ENCODE results near the gene AGBL1.

AGBL1 gene

DNA sequence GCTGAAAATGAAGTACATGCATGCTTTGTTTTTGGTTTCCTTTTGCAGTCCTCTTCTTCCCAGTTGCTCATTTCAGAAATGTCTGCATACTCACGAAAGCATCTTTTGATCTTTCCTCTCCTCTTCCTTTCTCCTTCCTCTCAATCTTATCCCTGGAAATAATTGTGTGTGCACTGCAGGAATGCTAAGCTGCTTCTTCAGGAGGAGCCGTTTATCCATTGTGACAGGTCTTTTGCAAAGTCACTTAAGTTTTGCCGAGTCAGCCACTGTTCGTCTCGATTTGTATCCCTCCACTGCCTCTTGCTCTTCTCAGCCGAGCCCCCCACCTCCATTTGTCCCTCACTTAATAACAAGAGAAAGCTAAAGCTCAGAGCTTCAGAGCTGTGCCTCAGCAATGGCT is 597.6 kb downstream of the AGBL1 start:
- no peak overlapping the region for H3K4me3 ChIP-seq (ENCODE audit: low read depth, low read length)
- no peak for DNase-seq (ENCODE audit: low read depth, low spot score)
- TF ChIP-seq, protein P1, sequence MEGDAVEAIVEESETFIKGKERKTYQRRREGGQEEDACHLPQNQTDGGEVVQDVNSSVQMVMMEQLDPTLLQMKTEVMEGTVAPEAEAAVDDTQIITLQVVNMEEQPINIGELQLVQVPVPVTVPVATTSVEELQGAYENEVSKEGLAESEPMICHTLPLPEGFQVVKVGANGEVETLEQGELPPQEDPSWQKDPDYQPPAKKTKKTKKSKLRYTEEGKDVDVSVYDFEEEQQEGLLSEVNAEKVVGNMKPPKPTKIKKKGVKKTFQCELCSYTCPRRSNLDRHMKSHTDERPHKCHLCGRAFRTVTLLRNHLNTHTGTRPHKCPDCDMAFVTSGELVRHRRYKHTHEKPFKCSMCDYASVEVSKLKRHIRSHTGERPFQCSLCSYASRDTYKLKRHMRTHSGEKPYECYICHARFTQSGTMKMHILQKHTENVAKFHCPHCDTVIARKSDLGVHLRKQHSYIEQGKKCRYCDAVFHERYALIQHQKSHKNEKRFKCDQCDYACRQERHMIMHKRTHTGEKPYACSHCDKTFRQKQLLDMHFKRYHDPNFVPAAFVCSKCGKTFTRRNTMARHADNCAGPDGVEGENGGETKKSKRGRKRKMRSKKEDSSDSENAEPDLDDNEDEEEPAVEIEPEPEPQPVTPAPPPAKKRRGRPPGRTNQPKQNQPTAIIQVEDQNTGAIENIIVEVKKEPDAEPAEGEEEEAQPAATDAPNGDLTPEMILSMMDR (IDR thresholded peaks at IDR 0.05; ENCODE audit: low read depth, low read length) = no peak
- in situ Hi-C loops (cut with HindIII; ENCODE audit: low sequenced_read_pairs) = no loop called here

DNA sequence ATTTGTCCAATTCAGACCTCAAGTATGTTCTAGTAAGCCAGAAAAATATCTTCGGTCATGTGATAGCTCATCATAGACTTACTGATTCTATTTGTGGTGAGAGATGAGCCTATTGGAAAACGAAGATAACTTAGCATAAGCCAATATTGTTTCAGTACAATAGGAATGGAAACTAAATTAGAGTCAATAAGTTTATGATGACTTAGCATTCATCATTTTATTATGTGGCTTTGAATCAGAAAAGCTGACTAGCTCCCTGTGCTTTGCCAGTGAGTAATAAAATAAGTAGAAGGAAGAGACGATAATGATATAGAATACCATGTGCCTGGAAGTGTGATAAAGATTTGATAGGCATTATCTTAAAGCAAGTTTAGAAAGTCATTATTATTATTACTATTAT is 605.6 kb downstream of the AGBL1 start:
- no peak overlapping the region for H3K4me3 ChIP-seq (ENCODE audit: low read depth, low read length)
- DNase-seq (ENCODE audit: low read depth, low spot score) = no peak
- in situ Hi-C loops (cut with HindIII; ENCODE audit: low sequenced_read_pairs) = no loop called here
- TF ChIP-seq, protein P1 (IDR thresholded peaks at IDR 0.05; ENCODE audit: low read depth, low read length) = no peak

DNA sequence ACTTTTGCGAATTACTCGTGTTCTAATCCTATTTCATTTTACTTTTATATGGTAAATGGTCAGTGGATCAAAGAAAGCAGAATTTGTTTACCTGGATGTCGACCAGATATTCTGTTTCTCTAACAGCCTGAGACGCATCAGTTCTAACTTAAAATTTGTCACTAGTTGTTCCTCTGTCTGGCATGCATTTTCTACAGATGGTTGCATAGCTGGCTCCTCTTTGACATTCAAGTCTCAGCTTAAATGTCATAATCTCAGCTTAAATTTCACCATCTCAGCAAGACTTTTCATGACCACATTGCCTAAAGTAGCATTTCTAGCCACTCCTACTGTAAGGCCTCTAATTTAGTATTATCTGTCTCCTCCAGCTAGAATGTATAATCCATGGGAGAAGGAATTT is 609.3 kb downstream of the AGBL1 start:
- TF ChIP-seq, protein P1 (IDR thresholded peaks at IDR 0.05; ENCODE audit: low read depth, low read length) = no peak
- in situ Hi-C loops (cut with HindIII; ENCODE audit: low sequenced_read_pairs) = no loop called here
- H3K4me3 ChIP-seq (ENCODE audit: low read depth, low read length) = no peak overlapping the region
- DNase-seq (ENCODE audit: low read depth, low spot score) = no peak

DNA sequence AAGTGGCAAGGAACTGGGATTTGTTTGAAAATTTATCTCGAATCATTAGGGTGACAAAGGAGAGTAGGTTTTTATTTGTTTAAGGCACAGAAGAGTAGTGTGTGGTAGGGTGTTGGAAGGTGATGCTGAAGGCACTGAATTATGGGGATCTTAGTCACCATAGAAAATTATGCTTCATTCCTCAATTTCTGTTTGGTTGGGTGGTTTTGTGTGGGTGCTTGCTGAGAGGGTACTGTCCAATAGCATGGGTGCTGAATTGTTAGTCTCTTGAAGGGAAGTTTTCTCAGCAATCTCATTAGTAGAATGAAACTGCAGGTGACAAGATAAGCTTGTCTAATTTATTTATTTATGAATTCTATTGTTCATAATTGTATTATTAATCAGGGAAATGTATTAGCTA is 610.9 kb downstream of the AGBL1 start:
- in situ Hi-C loops (cut with HindIII; ENCODE audit: low sequenced_read_pairs) = no loop called here
- DNase-seq (ENCODE audit: low read depth, low spot score) = no peak
- TF ChIP-seq, protein P1 (IDR thresholded peaks at IDR 0.05; ENCODE audit: low read depth, low read length) = no peak
- H3K4me3 ChIP-seq (ENCODE audit: low read depth, low read length) = no peak overlapping the region

DNA sequence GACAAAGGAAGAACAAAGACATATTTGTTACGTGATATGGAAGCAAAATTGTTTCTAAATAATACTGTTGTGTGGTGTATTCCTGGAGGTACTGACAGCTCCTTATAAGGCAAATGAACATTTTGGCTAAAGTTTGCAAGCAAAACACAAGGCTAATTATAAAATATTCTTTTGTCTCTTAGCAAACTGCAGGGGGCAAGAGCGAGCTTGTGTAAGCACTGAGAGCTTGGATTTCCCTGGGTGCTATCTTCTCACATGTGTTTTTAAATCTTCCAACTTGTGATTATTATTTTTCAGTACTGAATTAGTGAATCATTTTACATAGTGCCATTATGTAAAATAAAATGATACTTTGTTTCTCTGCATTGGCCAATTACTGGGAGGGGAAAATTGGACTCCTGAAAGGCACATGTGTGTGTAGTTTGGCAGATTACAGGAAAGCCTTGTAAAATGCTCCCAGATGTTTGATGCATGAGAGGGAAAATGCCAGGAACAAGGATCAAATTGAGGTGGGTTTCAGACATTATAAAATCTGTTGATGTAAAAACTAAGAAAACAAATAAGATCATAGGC is 611.5 kb downstream of the AGBL1 start:
- H3K4me3 ChIP-seq (ENCODE audit: low read depth, low read length) = no peak overlapping the region
- DNase-seq (ENCODE audit: low read depth, low spot score) = no peak
- in situ Hi-C loops (cut with HindIII; ENCODE audit: low sequenced_read_pairs) = no loop called here
- TF ChIP-seq, protein P1 (IDR thresholded peaks at IDR 0.05; ENCODE audit: low read depth, low read length) = no peak

DNA sequence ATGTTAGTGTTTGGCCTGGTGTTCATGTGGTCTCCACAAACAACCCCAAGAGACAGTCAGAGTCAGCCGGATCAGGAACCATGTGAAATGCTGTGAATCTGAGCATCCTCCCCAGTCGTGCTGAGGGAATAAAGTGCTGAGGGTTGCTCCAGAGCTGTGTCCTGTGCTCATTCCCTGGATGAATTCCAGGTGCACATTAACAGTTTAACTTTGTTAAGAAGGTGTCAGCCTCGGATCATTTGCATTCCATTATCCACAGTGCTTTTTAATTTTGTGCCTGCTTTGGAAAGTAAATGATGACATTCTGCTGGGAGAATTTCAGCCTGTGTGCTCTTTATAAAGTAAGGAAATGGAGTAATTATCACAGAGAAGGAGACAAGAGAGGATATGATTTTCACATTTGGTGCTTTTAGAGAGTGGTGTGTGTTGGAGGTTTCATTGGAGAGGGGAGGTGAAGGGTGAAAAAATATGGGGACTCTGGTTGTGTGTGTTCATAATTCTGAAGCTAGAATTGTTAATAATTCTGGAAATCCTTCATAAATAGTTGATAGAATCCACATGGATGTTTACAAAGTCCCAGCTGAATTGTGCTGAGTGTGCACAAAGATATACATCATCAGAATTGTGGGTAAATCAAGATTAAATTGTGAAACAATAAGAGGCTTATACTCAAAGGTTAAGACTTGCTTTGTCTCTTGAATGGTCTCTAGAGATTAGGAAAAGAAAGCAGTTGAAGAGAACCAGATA is 621.4 kb downstream of the AGBL1 start:
- no peak overlapping the region for H3K4me3 ChIP-seq (ENCODE audit: low read depth, low read length)
- no peak for DNase-seq (ENCODE audit: low read depth, low spot score)
- TF ChIP-seq, protein P1 (IDR thresholded peaks at IDR 0.05; ENCODE audit: low read depth, low read length) = no peak
- in situ Hi-C loops (cut with HindIII; ENCODE audit: low sequenced_read_pairs) = no loop called here

Data from astrocyte of the spinal cord (primary cell).